Skin epidermis (tissue), 12 donors: ENCODE results near the gene MUC3A.
"Not testable (repeated sequence)": the region's sequence is repeated elsewhere in the genome, so short reads cannot be mapped to it uniquely, and the experiment has no call there.

Source experiments
- H3K27ac ChIP-seq, 21 experiments: fragments of 200-600 bp; sonication (generic) in 11 of 21; one replicate each; pipeline ENCODE4 v1.5.0; 2020; ENCODE audit warnings: mild to moderate bottlenecking in 3 of 21, inconsistent platforms in 2 of 21, moderate library complexity in 2 of 21
- H3K4me3 ChIP-seq, 7 experiments: fragments of 200-600 bp; sonication (generic) in 2 of 7; one replicate each; pipeline ENCODE4 v1.5.0; 2020; ENCODE audit warnings: inconsistent platforms in 2 of 7, mild to moderate bottlenecking in 2 of 7, moderate library complexity in 1 of 7

MUC3A gene

GRCh38 chr7:101000025-101000424 lies 50.7 kb downstream of the MUC3A start:
- H3K4me3 ChIP-seq, result not testable (repeated sequence)

GRCh38 chr7:101002333-101002732 lies 53.0 kb downstream of the MUC3A start:
- not testable (repeated sequence) for H3K4me3 ChIP-seq, H3K27ac ChIP-seq

More at GRCh38 chr7:101000025-101000424, 50.7 kb downstream of the MUC3A start:
- not testable (repeated sequence) for H3K27ac ChIP-seq

DNA sequence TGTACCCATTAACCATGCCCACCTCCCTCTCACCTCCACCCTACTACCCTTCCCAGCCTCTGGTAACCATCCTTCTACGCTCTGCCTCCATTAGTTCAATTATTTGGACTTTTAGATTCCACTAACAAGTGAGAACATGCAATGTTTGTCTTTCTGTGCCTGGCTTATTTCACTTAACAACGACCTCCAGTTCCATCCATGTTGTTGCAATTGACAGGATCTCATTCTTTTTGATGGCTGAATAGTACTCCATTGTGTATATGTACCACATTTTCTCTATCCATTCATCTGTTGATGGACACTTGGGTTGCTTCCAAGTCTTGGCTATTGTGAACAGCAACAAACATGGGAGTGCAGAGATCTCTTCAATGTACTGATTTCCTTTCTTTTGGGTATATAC lies 58.0 kb downstream of the MUC3A start:
- not testable (repeated sequence) for H3K27ac ChIP-seq, H3K4me3 ChIP-seq

- Histone ChIP-seq H3K4me3 (no peak overlapping the region), H3K27ac (no peak overlapping the region)
Measured at GRCh38 chr7:101009629-101010028, 60.3 kb downstream of the MUC3A start.

- Histone ChIP-seq H3K27ac (no peak overlapping the region), H3K4me3 (no peak overlapping the region)
Measured at GRCh38 chr7:101012931-101013330, 63.6 kb downstream of the MUC3A start.

DNA sequence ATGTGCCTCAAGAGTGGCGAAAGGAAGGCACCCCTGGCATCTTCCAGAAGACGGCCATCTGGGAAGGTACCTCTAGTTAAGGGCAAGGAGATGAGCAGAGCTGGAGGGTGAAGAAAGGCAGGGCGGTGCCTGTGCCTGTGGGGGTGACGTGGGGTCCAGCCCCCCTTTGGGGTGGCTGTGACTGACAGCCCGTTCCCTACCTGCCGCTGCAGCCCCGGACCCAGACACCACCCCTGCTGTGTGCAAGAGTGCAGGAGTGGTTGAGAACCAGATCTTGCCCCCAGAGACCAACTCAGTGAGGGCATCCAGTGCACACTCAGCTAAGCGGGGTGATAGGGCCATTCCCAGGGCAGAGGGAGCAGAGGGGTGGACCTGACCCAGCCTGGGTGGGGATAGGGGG lies 66.3 kb downstream of the MUC3A start:
- Histone ChIP-seq H3K4me3 (no peak overlapping the region), H3K27ac (no peak overlapping the region)

DNA sequence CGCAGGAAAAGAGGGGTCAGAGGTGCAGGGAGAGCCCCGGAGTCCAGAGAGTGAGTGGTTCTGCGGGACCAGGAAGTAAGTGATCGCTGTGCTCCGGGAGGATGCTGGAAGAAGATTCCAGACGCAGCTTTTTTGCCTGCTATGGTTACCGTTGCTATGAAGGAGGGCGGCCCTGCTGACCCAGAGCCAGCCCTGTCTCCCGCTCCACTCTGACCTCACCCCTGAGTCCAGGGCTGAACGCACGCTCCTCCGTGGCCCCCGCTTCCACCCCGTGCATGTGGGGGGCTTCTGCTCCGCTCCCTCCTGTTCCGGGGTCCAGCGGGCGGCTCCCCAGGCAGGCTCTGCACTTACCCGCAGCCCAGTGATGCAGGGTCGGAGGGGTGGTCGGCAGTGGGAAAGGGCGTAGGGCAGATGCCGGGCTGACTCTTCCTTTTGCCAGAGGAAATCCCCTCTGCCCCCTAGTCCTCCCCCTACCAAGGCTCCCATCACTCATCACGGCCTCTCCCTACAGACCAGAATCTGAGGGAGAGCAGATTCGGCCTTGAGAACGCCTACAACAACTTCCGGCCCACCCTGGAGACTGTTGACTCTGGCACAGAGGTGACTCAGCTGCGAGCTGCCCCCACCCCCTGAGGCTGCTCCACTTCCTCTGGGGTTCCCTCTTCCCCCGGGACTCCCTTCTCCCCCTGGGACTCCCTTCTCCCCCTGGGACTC lies 67.9 kb downstream of the MUC3A start:
- Histone ChIP-seq H3K27ac (peak overlapping the region; percentile 21 to 90 (median 70)), H3K4me3 (peak overlapping the region; percentile 20 to 49 (median 38))
